Activated CD8-positive, alpha-beta T cell treated with anti-CD3 and anti-CD28 coated beads for 36 hours (primary cell): Measurements from ENCODE around the gene DAZAP1. TPM values are rescaled to one million over a fixed set of nuclear protein-coding genes. Genes with fewer than 3 reads are reported as not detected.

Experiments used
- ATAC-seq: fragments of 200-7000 bp; cut with Tn5 transposase; one replicate; pipeline ENCODE4 v1.10.0; 2021; ENCODE audit warnings: mild to moderate bottlenecking, moderate library complexity
- CTCF ChIA-PET: fragments of 350-600 bp; sonication (Branson Sonifier 250); formaldehyde crosslinking; loops from one replicate; lab custom pipeline; 2021; ENCODE audit warnings: antibody characterized with exemption; lab: Charles Lee
- POLR2A ChIA-PET: fragments of 350-600 bp; sonication (Branson Sonifier 250); formaldehyde crosslinking; loops from one replicate; lab custom pipeline; 2021; ENCODE audit warnings: antibody characterized with exemption; lab: Charles Lee
- DNase-seq: peaks from one replicate; pipeline ENCODE4 v3.0.0-alpha.2; 2020
- H3K27ac Mint-ChIP-seq: one replicate; pipeline ENCODE4 v1.8.0; 2021; ENCODE audit warnings: mild to moderate bottlenecking, mixed read lengths
- H3K27me3 Mint-ChIP-seq: one replicate; pipeline ENCODE4 v1.8.0; 2021; ENCODE audit warnings: mixed read lengths
- H3K36me3 Mint-ChIP-seq: one replicate; pipeline ENCODE4 v1.8.0; 2021; ENCODE audit warnings: low read depth, mixed read lengths
- H3K4me1 Mint-ChIP-seq: one replicate; pipeline ENCODE4 v1.8.0; 2021; ENCODE audit warnings: low read depth, mixed read lengths
- H3K4me3 Mint-ChIP-seq: one replicate; pipeline ENCODE4 v1.8.0; 2021; ENCODE audit warnings: mild to moderate bottlenecking, moderate library complexity, mixed read lengths
- H3K9me3 Mint-ChIP-seq: one replicate; pipeline ENCODE4 v1.8.0; 2021; ENCODE audit warnings: mixed read lengths
- CTCF ChIP-seq: fragments of 200-600 bp; IDR thresholded peaks from one replicate; pipeline ENCODE4 v1.8.0; 2022; ENCODE audit warnings: antibody characterized with exemption, mild to moderate bottlenecking
- intact Hi-C: fragments of 100-400 bp; cut with micrococcal nuclease; formaldehyde crosslinking; loops from one replicate; pipeline ENCODE4 v1.10.0; 2022
- total RNA-seq, 2 experiments: library from RNA; stranded (reverse); gene quantifications; one replicate each; pipeline ENCODE4 v1.2.3, GENCODE V29; 2021

The DAZAP1 gene
- total RNA-seq, 2 experiments from 2014 or later: 263 to 283 TPM

GRCh38 chr19:1471010-1471514 is 63.7 kb downstream of the DAZAP1 start:
- H3K4me3 Mint-ChIP-seq: no peak overlapping the region
- no peaks in the 10 kb centered on the region for H3K36me3 Mint-ChIP-seq
- intact Hi-C loops: no loop called here
- no peaks in the 10 kb centered on the region for H3K9me3 Mint-ChIP-seq
- TF ChIP-seq CTCF: no peak
- H3K27me3 Mint-ChIP-seq: peaks cover 13% of the 10 kb centered on the region
- ChIA-PET POLR2A (interaction anchor here (0.7 to 1.8 kb wide), 5 partner anchors 21 to 118 kb away, joined by 3 to 4 read pairs (median 3); no protein-coding TSS in a partner anchor), CTCF (interaction anchor here (1.2 kb wide), 1 partner anchor 32 kb away, joined by 3 read pairs; no protein-coding TSS in a partner anchor)
- DNase-seq: peak; percentile 44
- peak; percentile 24 for ATAC-seq
- no peak overlapping the region for H3K27ac Mint-ChIP-seq
- H3K4me1 Mint-ChIP-seq: peaks cover 11% of the 10 kb centered on the region

- ATAC-seq: no peak
- Mint-ChIP-seq H3K4me3 (no peak overlapping the region), H3K27me3 (peaks cover 12% of the 10 kb centered on the region), H3K36me3 (no peaks in the 10 kb centered on the region), H3K4me1 (peaks cover 16% of the 10 kb centered on the region), H3K9me3 (no peaks in the 10 kb centered on the region), H3K27ac (no peak overlapping the region)
- CTCF ChIA-PET: interaction anchor here (1.2 kb wide), 1 partner anchor 31 kb away, joined by 3 read pairs; no protein-coding TSS in a partner anchor
- intact Hi-C loops: no loop called here
- POLR2A ChIA-PET: interaction anchor here (1.0 to 1.8 kb wide), 4 partner anchors 21 to 118 kb away, joined by 3 to 4 read pairs (median 4); no protein-coding TSS in a partner anchor
- peak; percentile 35 for DNase-seq
- TF ChIP-seq CTCF: no peak
Measured at GRCh38 chr19:1471515-1472160, 64.3 kb downstream of the DAZAP1 start.

DNA sequence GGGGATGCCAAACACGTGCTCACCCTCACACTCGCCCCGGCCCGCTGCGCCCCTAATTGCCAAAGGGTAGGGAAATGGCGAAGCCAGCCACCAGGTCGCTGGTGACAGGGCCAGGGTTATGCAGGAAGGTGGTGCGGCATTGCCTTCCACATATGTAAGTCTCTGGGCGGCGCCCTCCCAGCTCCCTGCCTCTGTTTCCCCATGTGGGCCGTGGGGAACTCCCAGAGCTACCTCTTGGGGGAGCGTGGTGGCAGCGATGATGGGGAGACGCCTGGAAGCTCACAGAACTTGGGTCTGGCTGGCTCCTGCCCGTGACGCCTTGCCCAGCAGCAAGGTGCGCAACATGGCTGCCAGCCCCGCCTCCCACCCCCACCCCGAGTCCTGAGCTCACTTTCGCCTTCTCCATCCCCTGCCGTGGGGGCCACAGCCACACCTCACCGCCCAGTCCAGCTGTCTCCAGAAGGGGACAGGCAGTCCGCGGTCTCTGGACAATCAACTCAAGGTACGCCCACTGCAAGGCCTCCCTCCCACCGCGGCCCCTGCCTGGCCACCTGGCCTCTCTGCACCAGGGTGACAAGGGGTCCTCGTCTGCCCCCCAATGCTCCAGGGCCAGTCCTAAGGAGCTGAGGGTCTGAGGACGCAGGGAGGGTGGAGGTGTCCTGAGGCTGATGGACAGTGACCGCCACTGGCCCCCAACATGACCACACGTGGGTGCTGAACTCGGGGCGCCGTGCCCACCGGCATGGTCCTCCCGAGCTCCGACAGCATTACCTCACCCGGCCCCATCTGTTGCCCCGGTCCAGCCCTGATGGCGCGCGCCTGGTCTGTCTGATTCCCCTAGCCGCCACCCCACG is 65.1 kb downstream of the DAZAP1 start:
- no peak for DNase-seq
- no peak for ATAC-seq
- peaks cover 21% of the 10 kb centered on the region for H3K4me1 Mint-ChIP-seq
- ChIA-PET CTCF (interaction anchor here (1.2 kb wide), 1 partner anchor 30 kb away, joined by 3 read pairs; no protein-coding TSS in a partner anchor), POLR2A (interaction anchor here (0.8 to 1.8 kb wide), 4 partner anchors 15 to 158 kb away, joined by 3 to 6 read pairs (median 4); no protein-coding TSS in a partner anchor)
- no peak overlapping the region for H3K27ac Mint-ChIP-seq
- peaks cover 11% of the 10 kb centered on the region for H3K27me3 Mint-ChIP-seq
- H3K36me3 Mint-ChIP-seq: peaks cover 4% of the 10 kb centered on the region
- TF ChIP-seq CTCF: no peak
- no peaks in the 10 kb centered on the region for H3K9me3 Mint-ChIP-seq
- intact Hi-C loops: no loop called here
- no peak overlapping the region for H3K4me3 Mint-ChIP-seq

DNA sequence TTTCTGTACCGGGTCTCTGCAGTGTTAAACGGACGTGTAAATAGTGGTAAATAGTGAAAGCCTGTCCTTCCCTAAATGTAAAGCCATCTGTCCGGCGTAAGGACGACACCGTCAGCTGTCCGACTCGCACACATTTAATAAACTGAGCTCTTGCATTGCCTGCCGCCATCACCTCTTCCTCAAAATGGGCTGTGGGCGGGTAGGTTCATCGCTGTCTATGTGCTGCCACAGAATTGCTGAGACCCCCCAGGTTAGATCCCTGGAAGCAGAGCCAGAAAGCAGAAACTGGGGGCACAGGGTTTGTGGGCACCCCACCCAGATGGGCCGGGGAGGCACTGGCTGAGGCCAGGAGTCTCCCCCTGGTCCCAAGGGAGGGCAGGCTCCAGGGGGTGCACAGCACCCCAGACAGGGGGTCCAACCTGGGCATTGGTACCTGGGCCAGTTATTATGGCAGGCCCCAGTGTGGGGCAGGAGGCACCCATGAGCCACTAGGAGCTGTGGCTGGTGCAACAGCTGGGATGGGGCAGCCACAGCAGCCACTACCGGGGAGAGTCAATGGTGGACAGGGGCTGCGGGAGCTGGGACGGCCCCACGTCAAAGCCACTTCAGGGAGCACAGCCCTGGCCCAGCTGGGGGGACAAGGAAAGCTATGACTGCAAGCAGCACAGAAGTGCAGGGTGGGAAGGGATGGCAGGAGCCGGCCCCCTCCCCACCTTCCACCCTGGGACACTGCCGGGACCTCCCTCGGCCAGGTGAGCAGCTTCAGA is 65.9 kb downstream of the DAZAP1 start:
- peaks cover 24% of the 10 kb centered on the region for H3K4me1 Mint-ChIP-seq
- ATAC-seq (no peak), DNase-seq (no peak)
- H3K4me3 Mint-ChIP-seq: no peak overlapping the region
- intact Hi-C loops: no loop called here
- CTCF ChIA-PET: no interaction called here
- POLR2A ChIA-PET: interaction anchor here (0.8 to 1.8 kb wide), 3 partner anchors 16 to 157 kb away, joined by 3 to 6 read pairs (median 4); no protein-coding TSS in a partner anchor
- no peaks in the 10 kb centered on the region for H3K9me3 Mint-ChIP-seq
- no peak for TF ChIP-seq CTCF
- peaks cover 5% of the 10 kb centered on the region for H3K36me3 Mint-ChIP-seq
- no peak overlapping the region for H3K27ac Mint-ChIP-seq
- H3K27me3 Mint-ChIP-seq: peaks cover 11% of the 10 kb centered on the region
